BE2C (cell line): Measurements from ENCODE around the gene TMEM132C.

ENCODE experiments used
- DNase-seq: peaks from one replicate; pipeline ENCODE4 v3.0.0-alpha.2; 2020
- H3K27me3 ChIP-seq: fragments of 250-450 bp; sonication (Bioruptor Pico); 2 replicates; pipeline ENCODE4 v1.5.1; 2020; ENCODE audit warnings: mild to moderate bottlenecking
- H3K36me3 ChIP-seq: fragments of 250-450 bp; sonication (Bioruptor Pico); 2 replicates; pipeline ENCODE4 v1.5.1; 2020; ENCODE audit warnings: mild to moderate bottlenecking
- H3K4me1 ChIP-seq: fragments of 250-450 bp; sonication (Bioruptor Pico); 2 replicates; pipeline ENCODE4 v1.5.1; 2020
- H3K4me3 ChIP-seq: 2 replicates; pipeline ENCODE4 v1.5.1; 2011; ENCODE audit warnings: low read depth, low read length
- H3K9me3 ChIP-seq: fragments of 250-450 bp; sonication (Bioruptor Pico); 2 replicates; pipeline ENCODE4 v1.5.1; 2020
- CTCF ChIP-seq: IDR thresholded peaks from 2 replicates; pipeline ENCODE4 v1.5.1; 2012; ENCODE audit warnings: mild to moderate bottlenecking, low read depth, low read length

TMEM132C gene

GRCh38 chr12:128261757-128262156, 5.2 kb upstream of the TMEM132C start:
- no peaks in the 10 kb centered on the region for H3K36me3 ChIP-seq
- no peak for DNase-seq
- H3K9me3 ChIP-seq: no peaks in the 10 kb centered on the region
- no peaks in the 10 kb centered on the region for H3K4me1 ChIP-seq
- no peak overlapping the region for H3K4me3 ChIP-seq
- no peaks in the 10 kb centered on the region for H3K27me3 ChIP-seq
- TF ChIP-seq CTCF: no peak

DNA sequence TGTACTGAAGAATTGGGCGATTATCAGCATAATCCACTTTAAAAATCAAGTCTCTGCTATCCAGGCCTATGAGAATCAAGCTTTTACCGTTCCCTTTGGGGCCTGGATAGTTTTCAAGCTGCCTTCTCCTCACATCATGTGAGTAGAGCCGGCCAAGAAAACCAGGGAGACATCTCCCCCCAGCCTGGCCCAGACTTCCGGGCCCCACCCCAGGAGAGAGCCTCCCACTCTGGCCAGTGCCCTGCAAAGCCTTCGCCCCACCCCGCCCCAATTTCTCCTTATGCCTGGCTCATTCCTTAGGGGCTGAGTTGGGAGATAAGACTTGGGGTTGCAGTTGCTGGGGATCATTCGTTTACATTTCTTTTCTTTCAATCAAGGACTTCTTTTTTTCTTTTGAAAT, 1.4 kb upstream of the TMEM132C start:
- Histone ChIP-seq H3K36me3 (no peaks in the 10 kb centered on the region), H3K4me3 (no peak overlapping the region), H3K27me3 (no peaks in the 10 kb centered on the region), H3K9me3 (no peaks in the 10 kb centered on the region), H3K4me1 (no peaks in the 10 kb centered on the region)
- no peak for TF ChIP-seq CTCF
- no peak for DNase-seq

GRCh38 chr12:128266086-128266485, 884 bp upstream of the TMEM132C start:
- H3K27me3 ChIP-seq: no peaks in the 10 kb centered on the region
- H3K4me3 ChIP-seq: no peak overlapping the region
- TF ChIP-seq CTCF: no peak
- no peak for DNase-seq
- H3K36me3 ChIP-seq: no peaks in the 10 kb centered on the region
- H3K4me1 ChIP-seq: no peaks in the 10 kb centered on the region
- H3K9me3 ChIP-seq: no peaks in the 10 kb centered on the region

- no peak for DNase-seq
- H3K27me3 ChIP-seq: no peaks in the 10 kb centered on the region
- H3K36me3 ChIP-seq: no peaks in the 10 kb centered on the region
- no peaks in the 10 kb centered on the region for H3K4me1 ChIP-seq
- H3K9me3 ChIP-seq: no peaks in the 10 kb centered on the region
- H3K4me3 ChIP-seq: no peak overlapping the region
- no peak for TF ChIP-seq CTCF
These were observed 334 bp upstream of the TMEM132C start for GRCh38 chr12:128266541-128267130.

DNA sequence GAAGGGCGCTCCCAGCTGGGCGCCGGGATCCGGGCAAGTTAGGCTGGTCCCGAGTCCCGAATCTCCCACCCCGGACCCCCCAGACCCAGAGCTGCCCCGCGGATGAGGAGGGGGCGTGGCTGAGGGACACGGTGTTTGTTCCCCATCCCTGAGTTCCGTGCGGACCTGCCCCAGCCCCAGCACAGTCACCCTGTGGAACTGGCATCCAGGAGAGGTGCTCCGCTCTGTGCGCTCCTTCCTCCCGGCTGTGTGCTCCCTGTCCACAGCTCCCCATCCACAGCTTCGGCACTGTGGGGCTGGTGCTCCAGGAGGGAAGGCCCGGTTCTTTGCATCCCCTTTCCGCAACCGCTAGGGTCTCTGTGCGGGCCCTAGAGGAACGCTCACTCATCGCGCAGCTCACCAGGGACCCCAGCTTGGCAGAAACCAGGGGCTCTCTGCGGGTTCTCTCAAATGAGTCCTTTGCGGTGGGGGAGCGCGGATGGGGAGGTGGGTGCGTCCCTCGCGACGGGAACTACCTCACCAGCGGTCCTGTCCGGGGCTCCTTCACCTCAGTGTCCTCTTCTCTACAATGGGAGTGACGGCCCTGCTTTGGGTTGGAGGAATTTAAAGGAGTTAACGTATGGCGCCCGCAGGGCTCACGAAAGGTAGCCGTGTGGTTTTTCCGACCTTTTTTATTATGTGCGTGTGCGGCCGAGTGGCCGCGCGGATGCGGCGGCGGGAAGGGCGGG, 845 bp downstream of the TMEM132C start:
- H3K4me1 ChIP-seq: no peaks in the 10 kb centered on the region
- no peaks in the 10 kb centered on the region for H3K27me3 ChIP-seq
- no peaks in the 10 kb centered on the region for H3K36me3 ChIP-seq
- H3K4me3 ChIP-seq: no peak overlapping the region
- no peaks in the 10 kb centered on the region for H3K9me3 ChIP-seq
- no peak for TF ChIP-seq CTCF
- DNase-seq: no peak

DNA sequence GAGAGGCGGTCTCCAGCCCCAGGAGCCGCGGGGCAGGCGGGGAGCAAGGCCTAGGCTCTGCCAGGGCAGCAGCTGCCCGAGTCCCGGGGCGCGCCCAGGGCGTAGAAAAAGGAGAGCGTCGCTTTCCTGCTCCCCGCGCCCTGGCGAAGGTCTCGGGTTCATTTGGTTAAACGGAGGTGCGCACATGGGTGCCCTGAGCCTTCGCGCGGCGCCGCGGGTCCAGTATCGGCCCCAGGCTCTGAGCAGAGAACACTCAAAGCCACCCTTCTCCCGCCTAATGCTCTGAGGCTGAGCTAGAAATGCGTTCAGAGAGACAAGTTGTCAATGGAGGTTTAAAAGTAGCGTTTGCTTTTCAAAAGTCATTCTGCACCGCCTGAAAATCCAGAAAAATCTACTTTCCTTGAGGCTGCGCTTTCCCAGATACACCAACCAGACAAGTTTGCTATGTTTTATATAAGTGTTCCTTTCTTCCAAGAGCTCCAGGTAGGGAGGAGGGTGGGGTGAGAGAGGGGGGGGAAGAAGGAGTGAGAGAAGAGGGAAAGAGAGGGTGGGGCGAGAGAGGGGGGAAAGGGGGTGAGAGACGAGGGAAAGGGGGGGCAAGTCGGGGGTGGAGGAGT, 1.5 kb downstream of the TMEM132C start:
- no peaks in the 10 kb centered on the region for H3K27me3 ChIP-seq
- no peaks in the 10 kb centered on the region for H3K9me3 ChIP-seq
- no peak for DNase-seq
- no peaks in the 10 kb centered on the region for H3K4me1 ChIP-seq
- TF ChIP-seq CTCF: no peak
- H3K36me3 ChIP-seq: no peaks in the 10 kb centered on the region
- no peak overlapping the region for H3K4me3 ChIP-seq
